Naive B cell (primary cell): ENCODE data around the gene CKLF. TPM values are rescaled to one million over a fixed set of nuclear protein-coding genes. Genes with fewer than 3 reads are reported as not detected.

Experiments
- ATAC-seq, 2 donors: fragments of 150-1000 bp; cut with Tn5 transposase; 2 replicates each; pipeline ENCODE4 v1.10.0; 2021; ENCODE audit warnings: low read depth in 2 of 2, mild to moderate bottlenecking in 2 of 2, moderate library complexity in 2 of 2
- DNase-seq: peaks from one replicate; pipeline ENCODE4 v3.0.0; 2022
- H3K27ac Mint-ChIP-seq, 6 donors: one replicate each; pipeline ENCODE4 v1.8.0; 2020 to 2022; ENCODE audit warnings: mild to moderate bottlenecking in 6 of 6, mixed read lengths in 6 of 6, moderate library complexity in 5 of 6, inconsistent platforms in 2 of 6
- H3K27me3 Mint-ChIP-seq, 3 donors: one replicate each; pipeline ENCODE4 v1.8.0; 2021 to 2022; ENCODE audit warnings: mixed read lengths in 3 of 3, mild to moderate bottlenecking in 1 of 3
- H3K36me3 Mint-ChIP-seq, 2 donors: one replicate each; pipeline ENCODE4 v1.8.0; 2020 to 2022; ENCODE audit warnings: mixed read lengths in 2 of 2, inconsistent platforms in 1 of 2, mild to moderate bottlenecking in 1 of 2
- H3K4me1 Mint-ChIP-seq, 3 donors: one replicate each; pipeline ENCODE4 v1.8.0; 2020 to 2022; ENCODE audit warnings: mixed read lengths in 3 of 3, inconsistent platforms in 1 of 3, mild to moderate bottlenecking in 1 of 3, moderate library complexity in 1 of 3
- H3K4me3 Mint-ChIP-seq, 8 donors: one replicate each; pipeline ENCODE4 v1.8.0; 2020 to 2022; ENCODE audit warnings: mild to moderate bottlenecking in 8 of 8, mixed read lengths in 8 of 8, moderate library complexity in 8 of 8, inconsistent platforms in 2 of 8
- H3K9me3 Mint-ChIP-seq, 7 donors: one replicate each; pipeline ENCODE4 v1.8.0; 2020 to 2022; ENCODE audit warnings: mixed read lengths in 7 of 7, mild to moderate bottlenecking in 5 of 7, inconsistent platforms in 2 of 7, moderate library complexity in 1 of 7
- polyA plus RNA-seq, 6 donors: library from polyadenylated mRNA; unstranded; fragments of 300-500 nt; fragmentation: Illumina TruSeq; gene quantifications; one replicate each; pipeline ENCODE4 v1.2.3, GENCODE V29; 2021; ENCODE audit warnings: low read depth in 6 of 6

Gene CKLF
- polyA plus RNA-seq, 6 donors from 2014 or later: 55.2 to 108 (median 67.7) TPM

- Mint-ChIP-seq H3K27me3 (peaks cover 0 to 12% (median 2%) of the 10 kb centered on the region in 3 donors), H3K27ac (no peak overlapping the region)
- no peak for DNase-seq
These were observed 17.5 kb downstream of the CKLF start for GRCh38 chr16:66569827-66570405.

DNA sequence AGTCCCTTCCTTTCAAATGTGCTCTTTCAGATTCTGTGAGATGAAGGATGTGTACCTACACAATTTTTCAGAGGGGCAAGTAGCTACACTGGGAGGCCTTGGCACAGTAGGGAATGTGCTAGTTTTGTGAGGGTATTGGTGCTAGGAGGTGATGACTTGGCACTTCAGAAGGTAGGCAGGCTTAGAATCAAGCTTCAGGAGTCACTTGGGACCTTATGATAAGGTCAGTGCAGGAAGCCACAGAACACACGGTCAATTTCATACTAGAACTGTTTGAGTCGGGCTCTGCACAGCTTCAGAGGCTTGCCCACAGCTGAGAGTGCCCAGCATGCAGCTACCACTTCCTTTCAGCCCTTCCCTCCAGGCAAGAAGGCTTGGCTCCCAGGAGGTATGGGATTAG lies 20.0 kb downstream of the CKLF start:
- Mint-ChIP-seq H3K27ac (no peak overlapping the region), H3K4me1 (peaks cover 0 to 4% (median 0%) of the 10 kb centered on the region in 3 donors), H3K36me3 (peaks cover 0 to 5% of the 10 kb centered on the region in 2 donors), H3K27me3 (peaks cover 17 to 18% (median 18%) of the 10 kb centered on the region in 3 donors), H3K9me3 (peaks cover 0 to under 1% (median 0%) of the 10 kb centered on the region in 7 donors), H3K4me3 (no peak overlapping the region)
- ATAC-seq: no peak
- DNase-seq: no peak

More at GRCh38 chr16:66569827-66570405, 17.5 kb downstream of the CKLF start:
- Mint-ChIP-seq H3K36me3 (peaks cover 0 to 7% of the 10 kb centered on the region in 2 donors), H3K4me1 (peaks cover 0 to 4% (median 0%) of the 10 kb centered on the region in 3 donors), H3K4me3 (no peak overlapping the region), H3K9me3 (peaks cover 0 to 3% (median 0%) of the 10 kb centered on the region in 7 donors)
- ATAC-seq: no peak

GRCh38 chr16:66574081-66574480 lies 21.7 kb downstream of the CKLF start:
- Mint-ChIP-seq H3K9me3 (no peaks in the 10 kb centered on the region), H3K36me3 (no peaks in the 10 kb centered on the region), H3K4me3 (no peak overlapping the region), H3K4me1 (peaks cover 10 to 15% (median 12%) of the 10 kb centered on the region in 3 donors), H3K27me3 (peaks cover 34 to 35% (median 35%) of the 10 kb centered on the region in 3 donors), H3K27ac (no peak overlapping the region)
- no peak for DNase-seq
- no peak for ATAC-seq

DNA sequence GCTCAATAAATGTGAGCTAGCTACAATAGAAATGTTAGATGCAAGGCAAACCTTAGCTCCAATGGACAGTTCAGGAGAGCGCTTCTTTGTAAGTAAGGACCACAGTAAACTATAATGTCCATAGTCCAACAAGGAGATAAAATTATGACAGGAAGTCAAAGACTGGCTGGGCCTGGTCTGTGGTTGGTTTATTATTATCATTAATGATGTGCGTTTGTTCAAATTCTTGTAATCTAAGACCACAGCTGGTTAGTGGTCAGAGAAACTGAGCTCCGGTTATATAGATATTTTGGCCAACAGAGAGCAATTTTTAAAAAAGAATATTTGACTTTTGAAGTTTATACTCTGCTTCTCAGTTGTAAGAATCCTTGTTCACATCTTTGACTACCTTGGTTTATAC lies 22.2 kb downstream of the CKLF start:
- ATAC-seq (no peak), DNase-seq (no peak)
- H3K27ac Mint-ChIP-seq: no peak overlapping the region
- no peaks in the 10 kb centered on the region for H3K9me3 Mint-ChIP-seq
- no peaks in the 10 kb centered on the region for H3K36me3 Mint-ChIP-seq
- peaks cover 10 to 20% (median 12%) of the 10 kb centered on the region in 3 donors for H3K4me1 Mint-ChIP-seq
- H3K4me3 Mint-ChIP-seq: no peak overlapping the region
- H3K27me3 Mint-ChIP-seq: peaks cover 38 to 40% (median 38%) of the 10 kb centered on the region in 3 donors

DNA sequence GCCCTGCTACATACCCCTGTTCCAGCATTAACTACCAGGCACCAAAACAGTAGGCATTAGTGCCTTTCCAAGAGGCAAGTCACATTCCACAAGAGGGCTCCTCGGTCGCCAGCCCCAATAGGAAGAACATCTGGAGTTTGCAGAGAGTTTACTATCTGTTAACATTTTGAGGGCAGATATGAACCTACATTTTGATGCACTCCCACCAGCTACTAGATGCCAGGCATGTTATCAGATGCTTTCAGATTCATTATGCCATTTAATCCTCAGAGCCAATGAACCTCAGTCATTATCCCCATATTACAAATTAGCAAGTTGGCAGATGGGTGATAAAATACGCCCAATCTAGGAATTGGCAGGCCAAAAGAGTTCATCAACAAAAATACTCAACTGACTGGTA lies 22.7 kb downstream of the CKLF start:
- Mint-ChIP-seq H3K9me3 (no peaks in the 10 kb centered on the region), H3K4me3 (no peak overlapping the region), H3K27me3 (peaks cover 43 to 45% (median 43%) of the 10 kb centered on the region in 3 donors), H3K4me1 (peaks cover 10 to 20% (median 12%) of the 10 kb centered on the region in 3 donors), H3K36me3 (no peaks in the 10 kb centered on the region), H3K27ac (no peak overlapping the region)
- no peak for DNase-seq
- no peak for ATAC-seq

DNA sequence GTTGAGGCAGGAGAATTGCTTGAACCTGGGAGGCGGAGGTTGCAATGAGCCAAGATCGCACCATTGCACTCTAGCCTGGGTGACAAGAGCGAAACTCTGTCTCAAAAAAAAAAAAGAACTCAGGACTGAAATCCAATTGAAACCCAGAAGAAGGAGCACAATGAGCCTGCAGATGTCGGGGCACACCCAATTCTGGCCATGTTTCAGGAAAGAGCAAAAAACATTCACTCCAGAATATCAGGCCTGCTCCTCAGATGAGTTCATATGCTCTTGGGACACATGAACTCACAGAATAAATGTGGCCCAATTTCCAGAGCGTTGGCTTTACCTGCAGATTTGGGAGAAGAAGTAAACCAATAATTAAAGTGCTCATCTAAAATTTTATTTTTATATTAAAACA lies 23.9 kb downstream of the CKLF start:
- peaks cover 12 to 27% (median 16%) of the 10 kb centered on the region in 3 donors for H3K4me1 Mint-ChIP-seq
- DNase-seq: no peak
- no peak overlapping the region for H3K27ac Mint-ChIP-seq
- peaks cover 0 to 7% of the 10 kb centered on the region in 2 donors for H3K36me3 Mint-ChIP-seq
- no peaks in the 10 kb centered on the region for H3K9me3 Mint-ChIP-seq
- H3K27me3 Mint-ChIP-seq: peaks cover 50 to 57% (median 56%) of the 10 kb centered on the region in 3 donors
- ATAC-seq: no peak
- H3K4me3 Mint-ChIP-seq: no peak overlapping the region

DNA sequence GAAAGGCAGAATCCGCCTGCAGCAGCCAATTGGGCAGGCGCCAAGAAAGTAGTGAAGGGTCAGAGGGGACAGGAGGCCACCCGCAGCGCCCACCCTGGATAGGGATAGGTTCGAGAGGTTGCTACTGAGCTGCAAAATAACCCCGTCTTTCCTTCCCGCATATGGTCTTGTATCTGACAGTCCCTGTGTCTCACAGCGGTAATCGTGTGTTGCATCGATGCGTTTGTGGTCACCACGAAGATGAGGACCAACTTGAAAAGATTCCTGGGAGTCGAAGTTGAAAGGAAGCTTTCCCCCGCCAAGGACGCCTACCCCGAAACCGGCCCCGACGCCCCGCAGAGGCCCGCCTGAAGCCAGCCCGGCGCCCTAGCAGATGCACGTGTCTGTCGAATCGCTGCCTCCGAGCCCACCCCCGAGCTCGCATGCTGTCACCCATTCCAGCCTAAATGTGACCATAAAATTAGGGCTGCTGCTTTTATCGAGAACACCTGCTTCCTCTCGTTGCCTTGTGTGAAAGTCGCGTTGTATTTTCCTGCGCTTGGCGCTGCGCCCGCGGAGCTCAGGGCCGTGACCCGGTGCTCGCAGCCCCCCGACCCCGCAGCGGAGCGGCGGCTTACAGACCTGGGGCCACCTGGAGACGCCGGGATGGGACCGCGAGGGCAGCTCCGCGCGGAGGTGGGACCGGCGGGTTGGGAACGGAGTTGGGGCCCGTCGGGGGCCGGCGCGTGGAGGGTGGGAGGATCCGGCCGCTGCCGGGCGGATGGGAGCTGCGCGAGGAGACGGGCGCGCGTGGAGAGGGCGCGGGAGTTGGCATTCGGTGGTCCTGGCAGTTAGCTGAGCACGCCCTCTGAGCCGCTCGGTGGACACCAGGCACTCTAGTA lies 26.5 kb downstream of the CKLF start, which contains the start of gene CMTM2:
CMTM2 (plus strand) TSS at position 813 of the 881 bp plus-strand sequence. CDS start 145 bp downstream, outside the sequence.
- peaks cover 12 to 22% (median 16%) of the 10 kb centered on the region in 3 donors for H3K4me1 Mint-ChIP-seq
- H3K27me3 Mint-ChIP-seq: peaks cover 58 to 68% (median 60%) of the 10 kb centered on the region in 3 donors
- peak; percentile 37 for DNase-seq
- H3K4me3 Mint-ChIP-seq: peak within 1 kb of the TSS; percentile 59 to 89 (median 76)
- H3K36me3 Mint-ChIP-seq: peaks cover 0 to 18% of the 10 kb centered on the region in 2 donors
- peaks cover 0 to 4% (median 0%) of the 10 kb centered on the region in 7 donors for H3K9me3 Mint-ChIP-seq
- peak; percentile 63 to 77 for ATAC-seq
- peak within 1 kb of the TSS in 1 of 6 donors; percentile 27 for H3K27ac Mint-ChIP-seq

DNA sequence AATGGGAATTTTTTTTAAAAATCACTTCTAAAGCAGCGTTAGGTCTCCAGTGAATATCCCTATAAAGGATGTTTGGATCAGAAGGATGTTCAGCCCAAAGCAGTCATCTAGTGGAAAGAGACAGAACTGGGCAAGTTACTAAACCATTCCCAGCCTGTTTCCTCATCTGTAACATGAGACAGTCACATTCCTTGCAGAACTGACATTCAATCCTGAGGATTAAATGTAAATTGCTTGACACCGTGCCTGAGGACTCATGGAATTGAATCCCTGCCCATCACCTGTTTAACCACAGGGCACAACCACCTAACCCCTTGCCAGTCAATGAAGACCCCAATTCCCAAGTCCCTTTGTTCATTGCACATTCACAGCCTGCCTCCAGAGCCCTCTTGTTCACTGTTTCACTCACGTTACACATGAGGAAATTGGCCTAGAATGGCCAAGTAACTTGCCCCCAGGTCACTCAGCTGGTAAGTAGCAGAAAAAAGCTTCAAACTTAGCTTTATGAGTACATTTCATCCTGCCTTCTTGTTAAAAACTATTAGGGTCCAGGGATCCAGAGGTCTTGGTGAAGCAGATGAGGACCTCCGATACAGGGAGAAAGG lies 28.3 kb downstream of the CKLF start:
- Mint-ChIP-seq H3K36me3 (peaks cover 0 to 18% of the 10 kb centered on the region in 2 donors), H3K4me3 (no peak overlapping the region), H3K9me3 (peaks cover 0 to 4% (median 0%) of the 10 kb centered on the region in 7 donors), H3K4me1 (peaks cover 16 to 26% (median 25%) of the 10 kb centered on the region in 3 donors), H3K27ac (no peak overlapping the region), H3K27me3 (peaks cover 50 to 77% (median 62%) of the 10 kb centered on the region in 3 donors)
- DNase-seq: no peak
- ATAC-seq: no peak

GRCh38 chr16:66581246-66581952 lies 29.0 kb downstream of the CKLF start:
- DNase-seq (no peak), ATAC-seq (no peak)
- peaks cover 0 to 4% (median 0%) of the 10 kb centered on the region in 7 donors for H3K9me3 Mint-ChIP-seq
- peak overlapping the region in 1 of 6 donors; percentile 54 for H3K27ac Mint-ChIP-seq
- H3K27me3 Mint-ChIP-seq: peaks cover 50 to 76% (median 61%) of the 10 kb centered on the region in 3 donors
- H3K36me3 Mint-ChIP-seq: peaks cover 0 to 18% of the 10 kb centered on the region in 2 donors
- H3K4me3 Mint-ChIP-seq: no peak overlapping the region
- peaks cover 23 to 31% (median 29%) of the 10 kb centered on the region in 3 donors for H3K4me1 Mint-ChIP-seq

DNA sequence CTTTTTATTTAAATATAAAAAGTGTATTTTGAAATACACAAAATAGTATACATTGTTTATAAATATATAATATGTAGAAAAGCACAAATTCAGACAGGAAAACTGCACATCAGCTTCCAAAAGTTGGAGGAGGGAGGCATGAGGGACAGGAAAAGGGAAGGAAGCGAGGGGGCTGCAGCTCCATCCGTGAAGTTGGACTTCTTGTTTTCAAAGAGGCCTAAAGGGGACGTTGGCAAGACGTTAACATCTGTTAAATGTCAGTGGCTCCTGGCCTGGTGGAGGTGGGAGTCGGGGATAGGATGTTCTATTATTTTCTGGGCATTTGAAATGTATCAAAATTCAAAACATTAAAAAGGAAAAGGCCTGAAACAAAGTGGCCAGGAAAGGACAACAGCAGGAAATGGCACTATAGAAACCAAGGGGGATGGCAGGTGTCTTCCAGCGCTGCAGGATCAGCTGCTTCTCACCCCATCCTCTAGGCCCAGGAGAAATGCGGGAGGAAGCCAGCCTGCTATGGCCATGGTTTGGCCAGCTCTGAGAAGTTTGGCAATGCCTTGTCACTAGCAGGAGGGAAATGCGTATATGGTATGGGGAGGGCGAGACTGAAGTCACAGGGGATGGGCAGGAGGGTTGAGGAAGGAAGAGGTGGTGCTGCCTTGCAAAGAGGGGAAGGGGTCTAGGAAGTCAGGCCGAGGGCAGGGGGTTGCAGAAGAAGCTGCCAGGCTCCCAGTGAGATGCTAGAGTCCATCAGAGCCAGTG lies 33.3 kb downstream of the CKLF start:
- Mint-ChIP-seq H3K27me3 (peaks cover 24 to 45% (median 25%) of the 10 kb centered on the region in 3 donors), H3K4me3 (peak overlapping the region in 2 of 8 donors; percentile 1 to 64), H3K9me3 (peaks cover 0 to 4% (median 0%) of the 10 kb centered on the region in 7 donors), H3K36me3 (peaks cover 0 to 17% of the 10 kb centered on the region in 2 donors), H3K27ac (peak overlapping the region in 1 of 6 donors; percentile 44), H3K4me1 (peaks cover 42 to 47% (median 44%) of the 10 kb centered on the region in 3 donors)
- no peak for ATAC-seq
- DNase-seq: no peak

DNA sequence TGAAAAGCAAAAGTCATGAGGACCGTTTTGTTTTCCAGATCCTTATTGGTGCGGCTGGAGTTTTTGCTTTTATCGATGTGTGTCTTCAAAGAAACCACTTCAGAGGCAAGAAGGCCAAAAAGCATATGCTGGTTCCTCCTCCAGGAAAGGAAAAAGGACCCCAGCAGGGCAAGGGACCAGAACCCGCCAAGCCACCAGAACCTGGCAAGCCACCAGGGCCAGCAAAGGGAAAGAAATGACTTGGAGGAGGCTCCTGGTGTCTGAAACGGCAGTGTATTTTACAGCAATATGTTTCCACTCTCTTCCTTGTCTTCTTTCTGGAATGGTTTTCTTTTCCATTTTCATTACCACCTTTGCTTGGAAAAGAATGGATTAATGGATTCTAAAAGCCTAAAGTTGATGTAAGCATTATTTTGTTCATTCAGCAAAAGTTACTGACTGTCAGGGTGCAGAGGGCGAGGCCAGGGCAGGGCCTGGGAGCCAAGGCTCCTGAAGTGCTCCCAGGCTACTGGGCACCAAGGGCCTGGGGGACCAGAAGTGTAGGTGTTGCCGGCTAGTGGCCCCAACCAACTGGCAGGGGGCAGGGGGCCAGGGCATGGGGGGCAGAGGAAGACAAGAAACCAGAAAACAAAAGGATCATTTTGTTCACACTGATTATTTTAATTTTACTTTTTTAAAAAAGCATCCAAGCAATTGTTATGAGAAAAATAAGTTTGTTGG lies 35.7 kb downstream of the CKLF start:
- no peak for DNase-seq
- peaks cover 37 to 49% (median 42%) of the 10 kb centered on the region in 3 donors for H3K4me1 Mint-ChIP-seq
- H3K36me3 Mint-ChIP-seq: no peaks in the 10 kb centered on the region
- H3K27ac Mint-ChIP-seq: peak overlapping the region in 2 of 6 donors; percentile 25 to 67
- H3K4me3 Mint-ChIP-seq: peak overlapping the region in 5 of 8 donors; percentile 49 to 77 (median 59)
- no peaks in the 10 kb centered on the region for H3K9me3 Mint-ChIP-seq
- no peak for ATAC-seq
- peaks cover 12 to 27% (median 26%) of the 10 kb centered on the region in 3 donors for H3K27me3 Mint-ChIP-seq
